Kidney (tissue), 14 donors: Measurements from ENCODE around the gene MYH11. TPM values are rescaled to one million over a fixed set of nuclear protein-coding genes. Genes with fewer than 3 reads are reported as not detected.

Experiments used
- DNase-seq, 5 donors: peaks; one replicate each; pipeline ENCODE4 v3.0.0-alpha.2; 2013 to 2020
- FAIRE-seq: peaks from 2 replicates; lab custom pipeline; 2012; peaks lifted over from hg19 to GRCh38; lab: Jason Lieb, UNC
- H3K27ac ChIP-seq, 2 donors: one replicate each; pipeline ENCODE4 v1.7.0; 2013; ENCODE audit warnings: low read depth in 2 of 2, low read length in 2 of 2, inconsistent platforms in 1 of 2
- H3K27me3 ChIP-seq: one replicate; pipeline ENCODE4 v1.7.1; 2013; ENCODE audit warnings: low read length, inconsistent platforms; ENCODE audit not compliant: control insufficient read depth, insufficient read depth
- H3K36me3 ChIP-seq, 3 donors: one replicate each; pipeline versions ENCODE4 v1.7.0 to v1.7.1; 2013; ENCODE audit warnings: low read length in 3 of 3, control low read depth in 1 of 3, inconsistent platforms in 1 of 3; ENCODE audit not compliant: insufficient read depth in 3 of 3, control insufficient read depth in 2 of 3
- H3K4me1 ChIP-seq, 3 donors: one replicate each; pipeline versions ENCODE4 v1.7.0 to v1.7.1; 2013; ENCODE audit warnings: low read length in 3 of 3, inconsistent platforms in 1 of 3, low read depth in 1 of 3; ENCODE audit not compliant: control insufficient read depth in 2 of 3, insufficient read depth in 2 of 3
- H3K4me3 ChIP-seq, 3 donors: one replicate each; pipeline versions ENCODE4 v1.7.0 to v1.8.1; 2013; ENCODE audit warnings: low read length in 3 of 3, control low read depth in 1 of 3, inconsistent platforms in 1 of 3
- H3K9ac ChIP-seq, 3 donors: one replicate each; pipeline versions ENCODE4 v1.7.0 to v1.7.1; 2013; ENCODE audit warnings: low read length in 3 of 3, control low read depth in 1 of 3, inconsistent platforms in 1 of 3
- H3K9me3 ChIP-seq, 3 donors: one replicate each; pipeline versions ENCODE4 v1.7.0 to v1.7.1; 2013; ENCODE audit warnings: low read length in 3 of 3, control low read depth in 1 of 3, inconsistent platforms in 1 of 3; ENCODE audit not compliant: control insufficient read depth in 2 of 3, insufficient read depth in 1 of 3
- intact Hi-C: fragments of 100-400 bp; cut with DNase I; formaldehyde crosslinking; loops from one replicate; pipeline ENCODE4 v1.11.1; 2022
- polyA plus RNA-seq: library from polyadenylated mRNA; stranded (reverse); fragments of 350-450 nt; fragmentation: Illumina TruSeq; extraction: RNeasy Lipid Tissue Mini Kit (QIAGEN cat#74804); gene quantifications from one replicate; pipeline ENCODE4 v1.2.3, GENCODE V29; 2014; ENCODE audit warnings: low read depth, low replicate concordance; ENCODE audit not compliant: insufficient read depth
- total RNA-seq: library from RNA; stranded (reverse); fragmentation: NEBNext Ultra II Directional; extraction: Animal tissue kit (Norgen Biotek cat#: 25700); gene quantifications from one replicate; pipeline ENCODE4 v1.2.1, GENCODE V29; 2021
- TF ChIP-seq, protein P1 (sequence below): IDR thresholded peaks from 3 replicates; pipeline ENCODE4 v1.5.1; 2012; ENCODE audit warnings: mild to moderate bottlenecking, moderate library complexity, borderline replicate concordance; ENCODE audit not compliant: insufficient read depth; ENCODE audit errors: extremely low read depth
- donor health status: control.
- donor health status: control.
- donor health status: control.
- donor health status: control.
- donor health status: control.
- donor health status: DM: yes; HTN: yes; CAD: no.
- donor health status: Normal renal cell carcinoma (clear cell type).

MYH11 gene
- total and polyA plus RNA-seq, 2 donors from 2014 or later = 40.2 to 175 TPM

GRCh38 chr16:15887283-15887682 lies 30.5 kb upstream of the MYH11 start:
- Histone ChIP-seq H3K27ac (no peak overlapping the region), H3K27me3 (no peaks in the 10 kb centered on the region), H3K36me3 (peaks cover 0 to under 1% (median 0%) of the 10 kb centered on the region in 3 donors), H3K9ac (peak overlapping the region in 2 of 3 donors; percentile 70 to 89), H3K4me1 (peaks cover 5 to 15% (median 7%) of the 10 kb centered on the region in 3 donors), H3K9me3 (no peaks in the 10 kb centered on the region), H3K4me3 (peak overlapping the region; percentile 90 to 99 (median 94))
- no peak for FAIRE-seq
- DNase-seq = no peak
- TF ChIP-seq, protein P1, sequence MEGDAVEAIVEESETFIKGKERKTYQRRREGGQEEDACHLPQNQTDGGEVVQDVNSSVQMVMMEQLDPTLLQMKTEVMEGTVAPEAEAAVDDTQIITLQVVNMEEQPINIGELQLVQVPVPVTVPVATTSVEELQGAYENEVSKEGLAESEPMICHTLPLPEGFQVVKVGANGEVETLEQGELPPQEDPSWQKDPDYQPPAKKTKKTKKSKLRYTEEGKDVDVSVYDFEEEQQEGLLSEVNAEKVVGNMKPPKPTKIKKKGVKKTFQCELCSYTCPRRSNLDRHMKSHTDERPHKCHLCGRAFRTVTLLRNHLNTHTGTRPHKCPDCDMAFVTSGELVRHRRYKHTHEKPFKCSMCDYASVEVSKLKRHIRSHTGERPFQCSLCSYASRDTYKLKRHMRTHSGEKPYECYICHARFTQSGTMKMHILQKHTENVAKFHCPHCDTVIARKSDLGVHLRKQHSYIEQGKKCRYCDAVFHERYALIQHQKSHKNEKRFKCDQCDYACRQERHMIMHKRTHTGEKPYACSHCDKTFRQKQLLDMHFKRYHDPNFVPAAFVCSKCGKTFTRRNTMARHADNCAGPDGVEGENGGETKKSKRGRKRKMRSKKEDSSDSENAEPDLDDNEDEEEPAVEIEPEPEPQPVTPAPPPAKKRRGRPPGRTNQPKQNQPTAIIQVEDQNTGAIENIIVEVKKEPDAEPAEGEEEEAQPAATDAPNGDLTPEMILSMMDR = no peak
- intact Hi-C loops = no loop called here

GRCh38 chr16:15886078-15886477 lies 29.2 kb upstream of the MYH11 start:
- FAIRE-seq = no peak
- no peaks in the 10 kb centered on the region for H3K9me3 ChIP-seq
- peaks cover 0 to 12% (median 0%) of the 10 kb centered on the region in 3 donors for H3K36me3 ChIP-seq
- no peak overlapping the region for H3K4me3 ChIP-seq
- TF ChIP-seq, protein P1 = no peak
- no peak overlapping the region for H3K27ac ChIP-seq
- peaks cover 5 to 15% (median 7%) of the 10 kb centered on the region in 3 donors for H3K4me1 ChIP-seq
- no peaks in the 10 kb centered on the region for H3K27me3 ChIP-seq
- H3K9ac ChIP-seq = peak overlapping the region in 1 of 3 donors; percentile 6
- intact Hi-C loops = no loop called here
- DNase-seq = no peak

DNA sequence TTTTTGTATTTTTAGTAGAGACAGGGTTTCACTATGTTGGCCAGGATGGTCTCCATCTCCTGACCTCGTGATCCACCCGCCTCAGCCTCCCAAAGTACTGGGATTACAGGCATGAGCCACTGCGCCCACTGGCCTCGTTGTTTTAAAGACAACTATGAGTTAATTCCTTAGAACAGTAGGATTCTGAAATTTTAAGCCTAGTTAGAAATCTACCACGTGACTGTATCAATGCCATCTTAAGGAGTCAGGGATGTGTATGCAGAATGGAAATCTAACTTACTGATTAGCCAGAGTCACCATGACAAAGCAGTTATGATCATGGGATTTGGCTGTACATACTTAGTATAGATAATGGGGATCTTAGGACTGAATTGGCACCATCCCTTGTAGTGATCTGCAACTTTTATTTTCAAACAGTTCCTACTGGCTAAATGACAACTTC lies 28.8 kb upstream of the MYH11 start:
- intact Hi-C loops = no loop called here
- TF ChIP-seq, protein P1 = no peak
- Histone ChIP-seq H3K4me3 (no peak overlapping the region), H3K27ac (no peak overlapping the region), H3K9me3 (no peaks in the 10 kb centered on the region), H3K27me3 (no peaks in the 10 kb centered on the region), H3K9ac (no peak overlapping the region), H3K4me1 (peaks cover 5 to 15% (median 7%) of the 10 kb centered on the region in 3 donors), H3K36me3 (peaks cover 0 to 12% (median 0%) of the 10 kb centered on the region in 3 donors)
- FAIRE-seq (no peak), DNase-seq (no peak)

GRCh38 chr16:15882563-15882962 lies 25.7 kb upstream of the MYH11 start:
- H3K27me3 ChIP-seq = no peaks in the 10 kb centered on the region
- peaks cover 0 to 12% (median 3%) of the 10 kb centered on the region in 3 donors for H3K36me3 ChIP-seq
- no peaks in the 10 kb centered on the region for H3K9me3 ChIP-seq
- H3K4me1 ChIP-seq = peaks cover 0 to 11% (median 4%) of the 10 kb centered on the region in 3 donors
- TF ChIP-seq, protein P1 = no peak
- intact Hi-C loops = no loop called here
- DNase-seq = no peak
- no peak overlapping the region for H3K4me3 ChIP-seq
- no peak overlapping the region for H3K9ac ChIP-seq
- no peak for FAIRE-seq
- no peak overlapping the region for H3K27ac ChIP-seq
